GM12878 (cell line): ENCODE data around the gene GNB5. TPM values are rescaled to one million over a fixed set of nuclear protein-coding genes. Genes with fewer than 3 reads are reported as not detected.

Experiments used
- ATAC-seq: fragments of 200-7000 bp; cut with Tn5 transposase; 3 replicates; pipeline ENCODE4 v1.9.1; 2020; ENCODE audit warnings: mild to moderate bottlenecking, moderate library complexity
- BruUV-seq: library from RNA; stranded (reverse); fragments of 400-500 nt; replicated peaks from 2 replicates; lab custom pipeline; 2021; lab: Mats Ljungman, UMichigan
- CTCF ChIA-PET: fragments of 300-600 bp; sonication (Branson Sonifier 250); formaldehyde crosslinking; extraction: SDS; loops from one replicate; lab custom pipeline; 2021; ENCODE audit warnings: inconsistent platforms; lab: Yijun Ruan, JAX
- POLR2A ChIA-PET: fragments of 350-600 bp; formaldehyde crosslinking; extraction: SDS; loops from one replicate; lab custom pipeline; 2021; ENCODE audit warnings: inconsistent platforms; lab: Charles Lee
- RAD21 ChIA-PET: fragments of 300-600 bp; sonication (Branson Sonifier 250); formaldehyde crosslinking; loops from one replicate; lab custom pipeline; 2023; ENCODE audit warnings: antibody characterized with exemption; ENCODE audit not compliant: unreplicated experiment; lab: Charles Lee
- SMC1A ChIA-PET: fragments of 300-600 bp; sonication (Branson Sonifier 250); formaldehyde crosslinking; loops from one replicate; lab custom pipeline; 2023; ENCODE audit not compliant: unreplicated experiment, uncharacterized antibody; lab: Charles Lee
- DNase-seq: peaks from one replicate; pipeline ENCODE4 v3.0.0-alpha.2; 2011; ENCODE audit warnings: low read depth, low spot score
- FAIRE-seq: peaks from 3 replicates; lab custom pipeline; 2011; peaks lifted over from hg19 to GRCh38; lab: Jason Lieb, UNC
- H2AFZ ChIP-seq: 2 replicates; pipeline ENCODE4 v1.6.0; 2011; ENCODE audit warnings: low read depth, low read length, control low read depth; ENCODE audit not compliant: control insufficient read depth
- H3K27ac ChIP-seq: 2 replicates; pipeline ENCODE4 v1.5.1; 2011; ENCODE audit warnings: control low read depth; ENCODE audit not compliant: control insufficient read depth, insufficient read depth
- H3K27me3 ChIP-seq, 2 experiments: replicated peaks in 1 of 2; 2 replicates each; pipeline versions ENCODE4 v1.6.0 to v1.6.1; 2011; ENCODE audit warnings: low read length in 1 of 2; ENCODE audit not compliant: control insufficient read depth in 2 of 2, insufficient read depth in 2 of 2
- H3K36me3 ChIP-seq, 2 experiments: 2 replicates each; pipeline ENCODE4 v1.5.1; 2011; ENCODE audit warnings: low read length in 1 of 2; ENCODE audit not compliant: control insufficient read depth in 2 of 2, insufficient read depth in 2 of 2
- H3K4me1 ChIP-seq: 2 replicates; pipeline ENCODE4 v1.6.1; 2011; ENCODE audit warnings: mild to moderate bottlenecking, low read length, moderate library complexity, mixed read lengths; ENCODE audit not compliant: control insufficient read depth, insufficient read depth
- H3K4me2 ChIP-seq: 2 replicates; pipeline ENCODE4 v1.6.0; 2011; ENCODE audit warnings: control low read depth; ENCODE audit not compliant: control insufficient read depth, insufficient read depth
- H3K4me3 ChIP-seq: fragments of 200-600 bp; sonication (generic); 2 replicates; pipeline ENCODE4 v1.5.1; 2016
- H3K79me2 ChIP-seq: 2 replicates; pipeline ENCODE4 v1.6.0; 2011; ENCODE audit warnings: low read length; ENCODE audit not compliant: control insufficient read depth, insufficient read depth
- H3K9ac ChIP-seq: 2 replicates; pipeline ENCODE4 v1.8.0; 2011; ENCODE audit warnings: low read length, control low read depth, mixed read lengths; ENCODE audit not compliant: control insufficient read depth, insufficient read depth
- H3K9me3 ChIP-seq: replicated peaks from 3 replicates; pipeline ENCODE4 v1.5.1; 2011; ENCODE audit warnings: mild to moderate bottlenecking, low read length; ENCODE audit not compliant: control insufficient read depth, insufficient read depth
- H4K20me1 ChIP-seq: 2 replicates; pipeline ENCODE4 v1.6.0; 2011; ENCODE audit not compliant: control insufficient read depth, insufficient read depth
- CBFB ChIP-seq: IDR thresholded peaks from 2 replicates; pipeline ENCODE4 v1.6.1; 2016; ENCODE audit warnings: antibody characterized with exemption, low read depth
- JUNB ChIP-seq: IDR thresholded peaks from 2 replicates; pipeline ENCODE4 v1.6.1; 2016; ENCODE audit warnings: antibody characterized with exemption, mild to moderate bottlenecking
- PBX3 ChIP-seq: IDR thresholded peaks from 2 replicates; pipeline ENCODE4 v1.6.1; 2011; ENCODE audit warnings: mild to moderate bottlenecking, low read depth, low read length, moderate library complexity; ENCODE audit not compliant: insufficient replicate concordance
- POLR2AphosphoS2 ChIP-seq: IDR thresholded peaks from 2 replicates; pipeline ENCODE4 v1.6.1; 2011; ENCODE audit warnings: low read depth, mild to moderate bottlenecking, low read length, improper control_type of control experiment, moderate library complexity
- RBBP5 ChIP-seq: fragments of 200-600 bp; sonication (generic); conservative IDR thresholded peaks from 2 replicates; pipeline ENCODE4 v1.6.1; 2016
- RFX5 ChIP-seq: IDR thresholded peaks from 2 replicates; pipeline ENCODE4 v1.6.1; 2011; ENCODE audit warnings: low read depth, low read length, improper control_type of control experiment
- SP1 ChIP-seq: IDR thresholded peaks from one replicate; pipeline ENCODE4 v1.6.1; 2011; ENCODE audit warnings: low read depth, low read length
- ZZZ3 ChIP-seq: IDR thresholded peaks from 2 replicates; pipeline ENCODE4 v1.6.1; 2011; ENCODE audit warnings: low read depth; ENCODE audit not compliant: control insufficient read depth, insufficient read length
- WGBS: methylation state at CpG from one replicate; pipeline ENCODE4 v1.1.6; 2016; ENCODE audit warnings: low lambda C conversion rate; ENCODE audit not compliant: insufficient replicate concordance, insufficient coverage; ENCODE audit errors: missing lambda C conversion rate; 5-methylcytosine and 5-hydroxymethylcytosine counted together
- in situ Hi-C: fragments of 300-500 bp; cut with MboI; formaldehyde crosslinking; loops from 9 replicates; pipeline ENCODE4 v1.14.3; 2018; ENCODE audit warnings: mixed read lengths
- intact Hi-C: fragments of 100-400 bp; cut with micrococcal nuclease; formaldehyde crosslinking; loops from one replicate; pipeline ENCODE4 v1.14.2; 2022; ENCODE audit not compliant: unreplicated experiment
- polyA plus RNA-seq, 11 experiments: library from polyadenylated mRNA; depleted of rRNA in 4 of 11; unstranded in 6 of 11; stranded (reverse) in 5 of 11; fragments of >200 nt; fragmentation: Nextera tagmentation in 4 of 11; fragmentation: Illumina TruSeq in 1 of 11; extraction: Ambion mirVana in 4 of 11; extraction: Trizol in 1 of 11; gene quantifications; 1 replicate in 1 of 11; 2 replicates in 10 of 11; pipeline versions ENCODE4 v1.2.1 to v1.2.3, GENCODE V29; 2011 to 2016; ENCODE audit warnings: inconsistent platforms in 2 of 11, missing spikeins in 2 of 11, low read depth in 1 of 11
- total RNA-seq, 4 experiments: library from RNA; depleted of rRNA in 3 of 4; stranded (reverse); fragments of >200 nt in 3 of 4; fragmentation: Illumina TruSeq in 1 of 4; extraction: Trizol in 1 of 4; gene quantifications; 2 replicates each; pipeline versions ENCODE4 v1.2.1 to v1.2.3, GENCODE V29; 2013 to 2021

Gene GNB5
- total and polyA plus RNA-seq, 10 of the 15 experiments (the other 5 are each of a cell fraction or from before 2014, with no cell fraction given) = 2.4 to 25.9 (median 15.2) TPM

- FAIRE-seq = no peak
- BruUV-seq = no TSS peak
- no peaks in the 10 kb centered on the region for H3K79me2 ChIP-seq
- RAD21 ChIA-PET = no interaction called here
- no peaks in the 10 kb centered on the region for H4K20me1 ChIP-seq
- no peak overlapping the region for H3K4me3 ChIP-seq
- DNase-seq = no peak
- H3K36me3 ChIP-seq = no peaks in the 10 kb centered on the region
- SMC1A ChIA-PET = interaction anchor here (1.0 kb wide), 1 partner anchor 35 kb away, joined by 3 read pairs; no protein-coding TSS in a partner anchor
- H2AFZ ChIP-seq = no peak overlapping the region
- no peak for ATAC-seq
- WGBS = 88% methylated on average over 2 of the region's 2 CpGs
- no peaks in the 10 kb centered on the region for H3K4me1 ChIP-seq
- TF ChIP-seq RFX5 (no peak), SP1 (no peak), PBX3 (no peak), ZZZ3 (no peak), CBFB (no peak), RBBP5 (no peak), POLR2AphosphoS2 (no peak), JUNB (no peak)
- POLR2A ChIA-PET = interaction anchor here (0.6 to 1.4 kb wide), 2 partner anchors 10 to 13 kb away, joined by 3 to 4 read pairs; no protein-coding TSS in a partner anchor
- intact Hi-C loops = no loop called here
- no peak overlapping the region for H3K27ac ChIP-seq
- no peaks in the 10 kb centered on the region for H3K27me3 ChIP-seq
- CTCF ChIA-PET = interaction anchor here (0.6 kb wide), 1 partner anchor 396 kb away, joined by 3 read pairs; no protein-coding TSS in a partner anchor
- H3K9ac ChIP-seq = no peak overlapping the region
- H3K4me2 ChIP-seq = no peak overlapping the region
- in situ Hi-C loops = no loop called here
- no peaks in the 10 kb centered on the region for H3K9me3 ChIP-seq
Observed at GRCh38 chr15:52120488-52120887, 70.7 kb downstream of the GNB5 start.
